Astrocyte (in vitro differentiated cells and primary cell): ENCODE data around the gene SEMA6B.

Experiments
- EZH2 ChIP-seq: IDR thresholded peaks from 2 replicates; pipeline ENCODE4 v1.6.1; 2012; ENCODE audit warnings: mild to moderate bottlenecking, low read length, inconsistent platforms; ENCODE audit not compliant: insufficient read depth
- TF ChIP-seq, protein P1 (sequence below): IDR thresholded peaks from 2 replicates; pipeline ENCODE4 v1.5.1; 2011; ENCODE audit warnings: low read depth, mild to moderate bottlenecking, inconsistent platforms, low read length, moderate library complexity; ENCODE audit not compliant: insufficient read depth

DNA sequence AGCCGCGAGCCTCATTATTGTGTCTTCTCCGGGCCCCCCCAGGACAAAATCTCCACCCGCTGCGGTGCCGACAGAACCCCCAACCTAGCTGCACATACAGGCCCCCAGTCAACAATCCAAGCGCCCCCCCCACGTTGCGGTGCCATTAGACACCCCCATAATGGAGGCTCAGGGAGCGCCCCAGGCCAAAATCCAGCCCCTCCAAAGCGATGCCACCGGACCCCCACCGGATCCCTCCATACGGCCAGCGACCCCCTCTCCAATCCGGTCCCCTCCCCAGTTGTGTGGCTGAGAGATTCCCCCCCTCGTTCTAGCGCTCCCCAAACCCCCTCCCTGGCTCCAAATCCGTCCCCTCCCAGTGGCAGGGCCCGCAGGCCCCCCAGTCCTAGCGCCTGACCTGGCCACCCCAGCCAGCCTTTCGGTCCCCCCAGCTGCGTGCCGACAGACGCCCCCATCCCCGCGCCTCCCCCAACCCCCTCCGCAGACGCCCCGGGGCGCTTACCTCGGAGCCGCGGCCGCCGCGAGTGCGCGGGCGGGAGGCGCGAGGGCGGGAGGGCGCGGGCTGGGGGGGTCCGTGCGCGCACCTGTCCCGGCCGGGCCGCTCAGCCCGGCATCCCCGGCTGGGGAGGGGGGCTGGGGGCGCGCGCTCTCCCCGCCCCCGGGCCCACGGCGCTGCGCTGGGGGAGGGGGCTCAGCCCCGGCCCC, 21.6 kb upstream of the SEMA6B start:
- TF ChIP-seq, protein P1, sequence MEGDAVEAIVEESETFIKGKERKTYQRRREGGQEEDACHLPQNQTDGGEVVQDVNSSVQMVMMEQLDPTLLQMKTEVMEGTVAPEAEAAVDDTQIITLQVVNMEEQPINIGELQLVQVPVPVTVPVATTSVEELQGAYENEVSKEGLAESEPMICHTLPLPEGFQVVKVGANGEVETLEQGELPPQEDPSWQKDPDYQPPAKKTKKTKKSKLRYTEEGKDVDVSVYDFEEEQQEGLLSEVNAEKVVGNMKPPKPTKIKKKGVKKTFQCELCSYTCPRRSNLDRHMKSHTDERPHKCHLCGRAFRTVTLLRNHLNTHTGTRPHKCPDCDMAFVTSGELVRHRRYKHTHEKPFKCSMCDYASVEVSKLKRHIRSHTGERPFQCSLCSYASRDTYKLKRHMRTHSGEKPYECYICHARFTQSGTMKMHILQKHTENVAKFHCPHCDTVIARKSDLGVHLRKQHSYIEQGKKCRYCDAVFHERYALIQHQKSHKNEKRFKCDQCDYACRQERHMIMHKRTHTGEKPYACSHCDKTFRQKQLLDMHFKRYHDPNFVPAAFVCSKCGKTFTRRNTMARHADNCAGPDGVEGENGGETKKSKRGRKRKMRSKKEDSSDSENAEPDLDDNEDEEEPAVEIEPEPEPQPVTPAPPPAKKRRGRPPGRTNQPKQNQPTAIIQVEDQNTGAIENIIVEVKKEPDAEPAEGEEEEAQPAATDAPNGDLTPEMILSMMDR: no peak
- peak; percentile 84 for TF ChIP-seq EZH2
